HG02943 (cell line): ENCODE data around the gene UBAP2L.
"Not testable (repeated sequence)": the region's sequence is repeated elsewhere in the genome, so short reads cannot be mapped to it uniquely, and the experiment has no call there.

Source experiments
- ATAC-seq: cut with Tn5 transposase; IDR thresholded peaks from one replicate; pipeline ENCODE4 v1.9.1; 2021; ENCODE audit warnings: mild to moderate bottlenecking, low read depth, moderate library complexity; ENCODE audit not compliant: unreplicated experiment

The UBAP2L gene

DNA sequence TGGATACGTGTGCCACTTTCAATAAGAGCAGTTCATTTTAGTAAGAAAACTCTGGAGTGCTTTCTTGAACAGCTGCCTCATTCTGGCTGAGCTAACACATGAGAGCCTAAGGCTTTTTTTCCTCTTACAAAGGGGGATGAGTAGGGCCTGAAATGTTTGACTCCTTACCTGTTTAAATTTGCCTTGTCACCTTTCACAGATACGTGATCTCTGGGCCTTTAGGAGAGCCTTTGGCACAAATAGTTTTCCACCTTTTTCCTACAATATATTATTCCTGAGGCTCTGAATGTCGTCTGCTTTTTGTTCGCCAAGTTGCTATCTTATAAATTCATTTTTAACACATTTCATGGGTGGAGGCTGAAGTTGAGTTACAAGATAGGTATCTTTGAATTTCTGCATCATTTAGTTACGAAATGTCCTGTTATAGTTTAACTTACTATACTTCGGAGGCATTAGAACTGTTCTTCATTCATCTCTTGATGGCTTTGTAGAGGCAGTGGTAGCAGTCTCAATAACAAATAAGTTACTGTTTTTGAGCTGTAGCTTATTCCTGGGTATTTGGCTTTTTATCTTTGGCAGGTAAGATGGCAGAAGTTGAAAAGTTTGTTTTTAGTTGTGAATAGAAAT is 17.2 kb downstream of the UBAP2L start:
- no peak for ATAC-seq

DNA sequence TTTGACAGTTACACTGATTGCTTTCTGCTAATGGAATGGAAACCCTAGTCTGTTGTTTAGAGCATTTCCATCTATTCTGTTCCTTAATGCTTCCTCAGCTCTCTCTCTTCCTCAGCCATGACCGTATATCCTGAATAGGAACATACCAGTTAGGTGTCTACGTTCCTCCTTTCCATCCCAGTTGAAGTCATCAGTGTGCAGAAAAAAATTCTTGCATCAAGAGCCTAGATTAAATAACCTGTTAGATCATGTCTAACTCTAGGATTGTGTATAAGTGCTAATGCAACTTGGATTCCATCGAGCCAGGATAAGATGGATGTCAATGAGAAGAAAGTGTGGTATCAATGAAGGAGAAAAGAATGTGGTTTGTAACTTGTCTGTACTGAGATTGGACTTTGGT is 18.7 kb downstream of the UBAP2L start:
- no peak for ATAC-seq

DNA sequence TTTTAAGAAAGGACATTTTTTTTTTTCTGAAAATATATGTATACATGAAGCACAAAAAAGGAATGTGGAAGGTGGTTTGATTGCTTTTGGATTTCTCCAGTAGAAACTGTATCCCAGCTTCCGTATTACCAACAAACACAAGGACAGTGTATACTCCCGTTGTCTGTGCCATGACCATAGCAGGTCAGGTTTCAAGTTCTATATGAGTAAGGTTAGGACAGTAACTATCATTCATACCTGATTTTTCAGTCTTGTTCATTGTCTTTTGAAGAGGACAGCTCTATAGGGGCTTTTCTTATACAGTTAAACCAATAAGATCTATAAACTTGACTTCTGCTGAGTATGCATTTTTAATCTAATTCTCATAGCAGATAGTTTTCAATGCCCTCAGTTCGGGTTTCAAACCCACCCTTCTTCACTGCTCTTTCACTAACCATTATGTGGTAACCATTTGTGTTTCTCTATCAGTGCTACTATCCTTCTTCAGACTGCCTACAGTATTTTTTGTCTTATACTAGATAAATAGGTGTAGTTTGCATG is 19.6 kb downstream of the UBAP2L start:
- ATAC-seq: no peak

DNA sequence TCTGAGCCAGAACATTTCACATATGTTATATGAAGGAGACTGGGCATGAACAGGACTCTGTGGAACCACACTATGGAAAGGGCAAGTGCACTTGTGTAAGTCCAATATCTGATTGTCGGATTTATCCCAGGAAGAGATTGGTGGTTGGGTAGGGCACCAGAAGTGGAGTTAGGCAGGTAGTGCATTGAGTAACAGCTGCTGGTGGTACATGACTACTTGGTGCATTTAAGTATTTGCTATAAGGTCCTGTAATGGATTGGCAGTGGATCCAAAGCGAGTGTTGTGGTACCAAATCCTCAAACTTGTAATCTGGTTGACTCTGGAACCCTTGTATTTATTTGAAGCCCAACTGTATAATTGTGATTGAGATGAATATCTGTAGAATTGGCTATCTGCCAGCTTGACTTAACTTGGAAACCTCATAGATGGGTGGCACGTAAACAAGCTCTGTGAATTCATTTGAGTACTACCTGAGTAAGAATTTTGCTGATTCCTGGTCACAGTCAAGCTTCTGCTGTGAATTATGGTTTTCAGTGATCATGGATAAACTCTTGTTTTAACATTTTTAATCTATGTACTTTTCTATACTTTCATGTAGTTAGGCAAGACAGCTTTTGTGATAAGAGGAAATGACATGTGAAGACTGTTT is 21.1 kb downstream of the UBAP2L start:
- ATAC-seq: no peak

DNA sequence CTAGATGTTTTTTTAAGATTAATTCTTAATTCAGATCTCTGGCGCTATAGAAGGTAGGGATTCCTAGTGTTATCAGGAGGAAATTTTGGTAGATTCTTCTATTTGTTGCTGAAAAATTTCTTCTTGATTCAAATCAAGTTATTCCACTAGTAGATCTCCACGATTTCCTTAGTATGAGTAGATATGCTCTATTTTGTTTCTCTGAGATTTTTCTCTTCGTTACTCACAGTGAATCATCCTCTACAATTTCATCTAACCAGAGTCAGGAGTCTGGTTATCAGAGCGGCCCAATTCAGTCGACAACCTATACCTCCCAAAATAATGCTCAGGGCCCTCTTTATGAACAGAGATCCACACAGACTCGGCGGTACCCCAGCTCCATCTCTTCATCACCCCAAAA is 32.9 kb downstream of the UBAP2L start:
- ATAC-seq: no peak

DNA sequence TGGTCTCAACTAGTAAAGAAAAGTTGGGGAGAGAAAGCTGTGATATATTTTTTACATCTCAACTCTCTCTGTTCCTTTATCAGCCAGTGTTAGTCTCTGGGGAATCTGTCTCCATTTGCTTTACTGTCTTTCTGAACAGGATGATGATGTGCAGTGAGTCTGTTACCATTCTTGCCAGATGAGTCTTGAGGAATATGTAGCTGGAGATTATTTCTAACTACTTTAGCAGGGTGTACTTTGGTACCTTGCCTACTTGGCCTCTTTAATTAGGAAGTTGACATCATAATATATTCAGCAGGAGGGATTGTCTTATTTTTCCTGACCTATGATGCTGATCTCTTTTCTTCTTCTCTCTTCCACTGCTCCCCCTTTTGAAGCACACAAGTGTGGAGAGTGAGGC is 35.9 kb downstream of the UBAP2L start:
- ATAC-seq: no peak

DNA sequence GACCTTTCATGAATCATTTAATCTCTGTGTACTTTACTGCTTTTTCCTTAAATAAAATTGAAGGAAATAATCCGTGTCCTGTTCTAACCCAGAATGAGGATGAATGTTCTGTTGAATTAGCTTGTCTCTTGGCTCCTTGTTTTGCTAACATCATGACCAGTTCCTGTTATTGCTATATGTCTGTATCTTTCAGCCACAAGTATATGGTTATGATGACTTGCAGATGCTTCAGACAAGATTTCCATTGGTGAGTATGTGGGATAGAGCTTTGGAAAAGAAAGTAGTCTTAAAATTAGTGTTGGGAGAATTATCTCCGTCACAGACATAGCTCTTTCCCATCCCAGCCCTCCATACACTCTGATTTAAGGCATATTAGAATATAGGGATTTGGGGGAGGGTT is 38.0 kb downstream of the UBAP2L start:
- no peak for ATAC-seq

DNA sequence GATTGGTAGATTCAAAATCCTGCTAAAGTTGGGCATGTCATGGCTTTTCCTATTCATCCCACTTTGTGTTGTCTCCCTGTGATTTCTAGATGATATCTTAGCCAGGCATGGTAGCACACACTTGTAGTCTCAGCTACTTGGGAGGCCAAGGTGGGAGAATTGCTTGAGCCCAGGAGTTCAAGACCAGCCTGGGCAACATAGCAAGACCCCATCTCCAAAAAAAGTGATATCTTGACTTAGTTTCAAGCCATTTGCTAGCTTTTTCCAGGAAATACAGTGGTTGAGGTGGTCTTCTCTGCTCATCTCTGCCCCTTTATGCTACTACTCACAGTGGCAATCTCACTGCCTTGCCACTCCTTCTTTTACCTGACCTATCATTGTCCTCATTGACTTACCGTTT is 39.4 kb downstream of the UBAP2L start:
- ATAC-seq: no peak

DNA sequence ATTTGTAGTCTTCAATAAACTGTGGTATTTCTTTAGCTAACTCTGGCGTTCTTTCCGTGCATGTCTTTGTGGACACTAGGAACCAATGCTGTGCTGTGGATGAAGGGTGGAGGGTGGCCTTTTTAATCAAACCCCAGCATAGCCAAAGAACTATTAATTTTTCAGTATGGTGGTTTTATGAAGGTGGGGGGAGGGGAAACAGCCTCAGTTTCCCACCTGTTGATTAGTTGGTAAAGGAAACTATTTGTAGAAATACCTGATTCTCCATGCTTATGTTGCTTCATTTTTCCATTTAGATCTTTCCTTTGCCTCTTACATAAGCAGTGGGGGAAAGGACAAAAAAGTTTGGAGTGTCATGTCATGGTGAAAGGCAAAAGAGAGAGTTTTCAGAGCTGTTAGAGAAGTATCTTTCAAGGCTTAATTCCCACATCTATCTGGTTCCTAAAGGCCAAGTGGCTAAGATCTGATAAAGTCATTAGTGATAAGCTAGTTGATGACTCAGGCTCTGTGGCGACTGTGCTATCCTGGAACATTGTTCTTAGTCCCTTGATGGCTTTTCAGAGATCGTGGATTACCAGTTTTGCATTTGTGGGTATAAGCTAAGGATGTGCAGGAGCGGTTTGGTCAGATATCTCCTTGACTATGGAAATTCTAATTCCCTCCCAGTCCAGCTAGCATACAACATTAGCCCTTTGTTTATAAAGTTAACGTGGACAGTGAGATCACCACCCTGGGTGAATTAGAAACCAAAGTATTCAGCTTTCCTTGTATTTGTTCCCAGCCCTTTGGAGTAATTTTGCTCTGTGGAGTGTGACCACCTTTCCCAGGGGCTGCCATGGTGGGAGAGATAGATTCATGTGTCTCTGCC is 42.9 kb downstream of the UBAP2L start:
- ATAC-seq: no peak

DNA sequence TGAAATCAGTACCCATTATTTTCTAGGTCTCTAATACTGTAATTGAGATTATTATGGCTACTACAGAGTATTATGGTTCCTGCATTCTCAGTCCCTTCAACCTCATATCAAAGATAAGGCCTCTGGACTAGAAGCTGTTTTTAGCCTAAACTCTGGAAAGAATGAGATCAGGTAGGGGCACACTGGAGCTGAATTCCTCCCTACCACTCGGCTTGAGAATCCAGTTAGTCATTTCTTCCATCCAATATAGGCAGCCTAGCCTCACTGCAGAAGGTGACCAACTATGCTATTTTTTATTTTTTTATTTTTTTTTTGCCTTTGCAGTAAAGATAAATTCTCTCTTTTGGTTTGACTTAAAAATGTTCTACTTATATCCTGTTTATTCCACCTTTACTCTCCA is 43.7 kb downstream of the UBAP2L start:
- ATAC-seq: no peak

DNA sequence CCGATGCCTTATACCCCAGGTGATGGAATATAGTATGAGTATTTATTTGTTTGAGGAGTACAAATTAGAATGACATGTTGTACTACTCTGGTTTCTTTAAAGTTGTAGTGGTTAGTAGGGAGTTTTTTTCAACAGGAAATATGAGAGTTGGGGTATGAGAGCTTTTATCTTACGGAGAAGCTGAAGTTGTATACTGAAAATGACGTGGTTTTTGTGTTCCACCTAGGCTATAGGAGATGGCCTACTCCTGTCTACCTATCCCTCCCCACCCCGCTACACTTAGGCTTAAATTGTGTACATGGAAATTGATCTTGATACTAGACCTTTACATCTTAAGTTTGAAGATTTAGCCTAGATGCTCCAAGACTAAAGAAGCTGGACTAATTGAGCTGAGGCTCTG is 44.8 kb downstream of the UBAP2L start:
- no peak for ATAC-seq

DNA sequence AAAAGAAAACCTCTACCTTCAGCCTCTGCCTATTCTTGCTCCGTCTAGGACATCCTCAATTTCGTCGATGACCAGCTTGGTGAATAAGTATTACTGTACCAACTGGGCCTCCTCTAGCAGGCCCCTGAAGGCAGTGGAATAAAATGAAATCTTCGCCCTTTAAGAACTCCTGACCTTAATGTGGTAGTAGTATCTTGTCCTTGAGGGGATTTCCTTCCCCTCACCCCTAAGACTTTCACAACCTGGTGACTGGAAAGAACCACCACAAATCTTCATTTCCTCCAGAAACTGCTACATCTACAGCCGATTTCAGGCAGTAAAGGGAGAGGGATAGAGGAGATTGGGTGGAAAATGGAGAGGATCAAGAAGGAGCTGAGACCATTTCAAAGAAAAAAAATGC is 50.1 kb downstream of the UBAP2L start:
- ATAC-seq: no peak

DNA sequence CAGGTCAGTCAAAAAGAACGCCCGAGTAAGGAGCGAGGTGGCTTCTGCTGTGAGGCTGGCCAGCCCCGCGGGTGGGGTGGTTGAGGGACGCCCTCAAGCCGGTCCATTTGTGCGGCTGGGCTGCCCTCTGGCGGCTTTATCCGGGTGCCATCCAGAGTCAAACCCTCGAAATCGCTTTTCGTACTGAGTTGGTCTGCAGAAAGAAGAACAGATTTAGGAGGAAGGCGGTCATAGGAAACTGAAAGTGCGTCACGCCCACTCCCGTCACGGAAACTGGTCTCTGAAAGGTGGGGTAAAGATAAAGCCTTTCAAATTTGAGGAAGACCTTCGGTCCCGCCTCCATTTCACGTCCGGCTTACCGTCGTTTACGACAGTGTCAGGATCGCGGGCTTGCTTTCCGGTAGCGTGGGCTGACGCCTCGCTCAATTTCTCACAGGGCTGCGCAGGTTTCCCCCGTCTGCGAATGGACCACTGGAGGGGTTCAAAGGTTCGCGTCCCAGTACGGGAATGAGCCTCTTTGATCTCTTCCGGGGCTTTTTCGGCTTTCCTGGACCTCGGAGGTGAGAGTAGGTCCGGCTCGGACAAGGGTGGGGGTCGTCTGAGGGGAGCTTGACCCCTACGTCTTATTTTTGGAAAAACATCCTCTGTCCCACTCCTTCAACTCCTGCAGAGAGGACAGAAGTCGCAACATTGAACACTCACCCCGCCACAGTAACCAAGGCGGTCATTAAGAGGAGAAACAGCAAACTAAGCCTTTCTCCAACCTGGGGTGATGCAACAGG is 51.7 kb downstream of the UBAP2L start, which contains the start of gene HAX1:
HAX1 (plus strand) TSS at position 413 of the 782 bp plus-strand sequence; CDS start at position 508, 95 bp downstream.
- peak; percentile 88 for ATAC-seq

DNA sequence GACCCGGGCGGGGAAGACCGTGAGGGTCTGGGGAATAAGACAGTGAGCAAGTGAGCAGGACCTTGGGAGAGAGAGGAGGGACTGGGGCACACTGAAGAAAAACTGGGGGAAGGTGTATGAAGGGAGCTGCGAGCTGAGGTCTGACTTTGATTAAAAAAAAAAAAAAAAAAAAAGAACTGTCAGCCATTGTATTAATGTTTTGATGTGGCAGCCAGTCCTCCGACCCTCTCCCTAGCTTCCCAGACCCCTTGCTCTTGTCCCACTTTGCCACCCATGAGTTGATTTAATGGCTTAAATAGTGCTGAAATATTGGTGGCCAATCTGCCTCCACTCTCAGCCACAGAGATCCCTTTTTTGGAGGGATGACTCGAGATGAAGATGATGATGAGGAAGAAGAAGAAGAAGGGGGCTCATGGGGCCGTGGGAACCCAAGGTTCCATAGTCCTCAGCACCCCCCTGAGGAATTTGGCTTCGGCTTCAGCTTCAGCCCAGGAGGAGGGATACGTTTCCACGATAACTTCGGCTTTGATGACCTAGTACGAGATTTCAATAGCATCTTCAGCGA is 52.3 kb downstream of the UBAP2L start:
- ATAC-seq: no peak

DNA sequence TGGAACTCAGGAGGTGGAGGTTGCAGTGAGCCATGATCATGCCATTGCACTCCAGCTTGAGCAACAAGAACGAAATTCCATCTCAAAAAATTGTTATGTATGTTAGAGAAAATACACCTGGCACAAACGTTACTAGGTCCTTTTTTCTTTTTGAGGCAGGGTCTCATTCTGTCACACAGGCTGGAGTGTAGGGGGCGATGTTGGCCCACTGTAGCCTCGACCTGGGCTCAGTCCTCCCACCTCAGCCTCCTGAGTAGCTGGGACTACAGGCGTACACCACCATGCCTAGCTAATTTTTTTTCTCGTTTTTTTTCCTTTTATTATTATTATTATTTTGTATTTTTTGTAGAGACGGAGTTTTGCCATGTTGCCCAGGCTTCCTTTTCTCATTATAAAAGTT is 56.0 kb downstream of the UBAP2L start:
- ATAC-seq: no peak

DNA sequence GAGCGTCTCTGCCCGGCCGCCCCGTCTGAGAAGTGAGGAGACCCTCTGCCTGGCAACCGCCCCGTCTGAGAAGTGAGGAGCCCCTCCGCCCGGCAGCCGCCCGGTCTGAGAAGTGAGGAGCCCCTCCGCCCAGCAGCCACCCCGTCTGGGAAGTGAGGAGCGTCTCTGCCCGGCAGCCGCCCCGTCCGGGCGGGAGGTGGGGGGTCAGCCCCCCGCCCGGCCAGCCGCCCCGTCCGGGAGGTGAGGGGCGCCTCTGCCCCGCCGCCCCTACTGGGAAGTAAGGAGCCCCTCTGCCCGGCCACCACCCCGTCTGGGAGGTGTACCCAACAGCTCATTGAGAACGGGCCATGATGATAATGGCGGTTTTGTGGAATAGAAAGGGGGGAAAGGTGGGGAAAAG is 66.8 kb downstream of the UBAP2L start:
- ATAC-seq: not testable (repeated sequence)

DNA sequence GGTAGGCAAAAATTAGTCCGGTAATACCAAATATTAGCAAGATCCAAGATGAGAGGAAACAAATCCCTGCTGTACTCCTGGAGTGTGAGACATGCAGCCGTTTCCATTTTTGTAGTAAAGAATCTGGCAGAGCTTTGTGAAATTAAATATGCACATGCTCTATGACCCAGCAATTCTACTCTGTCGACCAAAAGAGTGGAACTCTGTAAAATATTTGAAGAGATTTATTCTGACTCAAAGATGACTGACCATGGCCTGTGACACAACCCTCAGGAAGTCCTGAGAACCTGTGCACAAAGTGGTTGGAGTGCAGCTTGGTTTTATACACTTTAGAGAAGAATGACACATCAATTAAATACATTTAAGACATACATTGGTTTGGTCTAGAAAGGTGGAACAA is 67.9 kb downstream of the UBAP2L start:
- no peak for ATAC-seq

DNA sequence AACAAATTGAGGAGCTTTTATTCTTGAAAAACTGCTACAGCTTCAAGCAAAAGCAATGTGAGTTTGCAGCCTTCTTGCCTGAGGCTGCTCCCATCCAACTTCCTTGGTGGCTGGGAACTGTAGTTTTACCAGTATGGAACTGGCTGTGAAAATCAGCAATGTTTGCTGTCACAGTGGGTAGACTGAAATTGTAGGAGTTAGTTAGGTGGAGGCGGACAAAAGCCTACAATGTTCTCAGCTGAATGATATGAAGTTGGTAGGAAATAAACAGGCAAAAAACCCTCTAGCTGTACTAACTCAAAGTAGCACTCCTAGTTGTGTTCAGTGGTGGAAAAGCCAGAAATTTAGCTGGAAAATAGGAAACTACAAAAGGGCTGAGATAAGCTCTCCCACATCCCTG is 70.2 kb downstream of the UBAP2L start:
- ATAC-seq: no peak

DNA sequence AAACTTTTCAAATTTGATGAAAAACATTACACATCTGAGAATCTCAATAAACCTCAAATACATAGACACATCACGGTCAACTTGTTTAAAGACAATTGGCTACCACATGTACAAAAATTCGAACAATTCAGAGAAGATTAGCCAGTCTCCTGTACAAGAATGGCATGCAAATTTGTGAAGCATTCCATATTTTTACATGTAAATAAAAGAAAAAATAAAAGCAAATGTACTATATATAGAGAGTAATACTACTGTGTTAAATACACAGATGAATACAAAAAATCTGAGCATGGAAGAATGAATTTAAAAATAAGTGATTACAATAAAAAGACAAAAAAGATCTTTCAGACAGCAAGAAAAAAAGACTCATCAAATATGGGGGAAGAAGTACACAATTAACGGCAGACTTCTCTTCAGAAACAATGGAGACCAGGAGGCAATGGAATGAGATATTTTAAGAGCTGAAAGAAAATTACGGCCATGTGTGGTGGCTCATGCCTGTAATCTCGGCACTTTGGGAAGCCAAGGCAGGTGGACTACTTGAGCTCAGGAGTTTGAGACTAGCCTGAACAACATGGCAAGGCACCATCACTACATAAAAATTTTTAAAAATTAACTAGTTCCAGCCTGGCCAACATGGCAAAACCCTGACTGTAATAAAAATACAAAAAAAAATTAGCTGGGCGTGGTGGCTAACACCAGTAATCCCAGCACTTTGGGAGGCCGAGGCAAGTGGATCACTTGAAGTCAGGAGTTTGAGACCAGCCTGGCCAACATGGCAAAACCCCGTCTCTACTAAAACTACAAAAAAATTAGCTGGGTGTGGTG is 74.9 kb downstream of the UBAP2L start:
- ATAC-seq: no peak
